ENCODE results near the gene ROR2.

GRCh38 chr9:91683269-91683668, 266.8 kb downstream of the ROR2 start:
- TF ChIP-seq POLR2A (IDR thresholded peaks at IDR 0.05), result no peak
- TF ChIP-seq CTCF (IDR thresholded peaks at IDR 0.05), result no peak
